HL-60/S4 treated with phorbol 12-myristate 13-acetate at 8.2 ng/mL for 4 days and 3 days (cell line): ENCODE measurements around the gene SFXN1.

ENCODE experiments used
- in situ Hi-C: fragments of 300-500 bp; cut with MboI; formaldehyde crosslinking; loops from 2 replicates; pipeline ENCODE4 v1.15.0; 2022; ENCODE audit warnings: low sequenced_read_pairs

SFXN1 gene

DNA sequence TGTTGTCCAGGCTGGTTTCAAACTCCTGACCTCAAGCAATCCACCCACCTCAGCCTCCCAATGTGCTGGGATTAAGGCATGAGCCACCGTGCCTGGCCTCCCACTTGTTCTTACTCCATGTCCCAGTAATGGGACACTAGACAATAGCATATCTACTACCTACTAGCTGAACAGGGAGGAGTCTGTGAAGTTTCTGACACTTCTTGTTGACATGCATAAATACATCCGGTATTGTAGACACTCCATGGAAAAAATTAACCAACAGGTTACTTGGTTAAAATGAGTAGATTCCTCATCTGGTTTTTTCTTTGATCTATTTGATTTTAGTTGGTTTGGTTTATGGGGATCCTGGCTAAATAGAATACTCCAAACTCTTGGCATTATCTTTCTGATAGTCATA lies 88.3 kb downstream of the SFXN1 start:
- in situ Hi-C loops: no loop called here

DNA sequence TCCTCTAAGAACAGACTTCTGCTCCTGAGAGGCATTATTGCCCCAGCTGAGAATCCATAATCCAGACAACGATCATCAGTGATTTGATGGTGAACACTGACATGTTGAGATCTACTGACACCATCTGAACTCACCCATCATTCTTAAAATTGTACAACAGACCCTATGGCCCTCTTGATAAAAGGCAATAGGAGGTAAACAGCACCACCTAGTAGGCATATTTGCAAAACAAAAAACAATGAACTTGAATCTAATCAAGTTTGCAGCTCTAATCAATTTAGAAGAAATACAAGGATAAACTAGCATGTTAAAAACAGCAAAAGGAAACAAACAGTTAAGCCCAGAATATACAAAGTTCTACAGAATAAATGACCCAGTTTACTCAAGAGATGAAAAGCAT lies 89.6 kb downstream of the SFXN1 start:
- in situ Hi-C loops: no loop called here

DNA sequence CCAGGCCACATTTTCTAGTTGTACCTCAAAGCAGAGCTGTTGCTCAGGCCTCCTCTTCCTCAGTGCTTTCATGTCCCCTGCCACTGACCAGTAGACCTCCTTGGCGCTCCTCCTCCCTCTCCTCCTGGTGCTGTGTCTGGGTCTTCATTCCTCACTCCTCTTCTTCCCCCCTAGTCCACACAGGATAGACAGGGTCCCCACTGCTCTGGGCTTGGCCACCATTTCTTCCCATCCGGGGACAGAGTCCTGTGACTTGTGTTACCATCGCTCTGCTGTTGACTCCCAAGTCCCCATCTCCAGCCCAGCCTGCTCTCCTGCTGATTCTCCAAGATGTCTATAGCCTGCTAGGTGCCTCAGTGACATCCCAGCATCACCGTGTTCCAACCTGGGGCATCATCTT lies 91.3 kb downstream of the SFXN1 start:
- in situ Hi-C loops: no loop called here

DNA sequence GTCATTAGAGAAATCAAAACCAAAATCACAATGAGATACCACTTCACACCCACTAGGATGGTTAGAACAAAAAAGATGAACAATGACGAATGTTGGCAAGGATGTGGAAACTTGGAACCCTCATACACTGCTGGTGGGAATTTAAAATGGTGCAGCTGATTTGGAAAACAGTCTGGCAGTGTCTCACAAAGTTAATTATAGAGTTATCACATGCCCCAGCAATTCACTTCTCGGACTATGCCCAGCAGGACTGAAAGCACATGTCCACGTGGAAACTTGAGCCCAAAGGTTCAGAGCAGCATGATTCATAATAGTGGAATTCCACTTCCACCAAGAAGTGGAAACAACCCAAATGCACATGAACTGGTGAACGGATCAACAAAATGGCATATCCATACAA lies 94.5 kb downstream of the SFXN1 start:
- in situ Hi-C loops: no loop called here

DNA sequence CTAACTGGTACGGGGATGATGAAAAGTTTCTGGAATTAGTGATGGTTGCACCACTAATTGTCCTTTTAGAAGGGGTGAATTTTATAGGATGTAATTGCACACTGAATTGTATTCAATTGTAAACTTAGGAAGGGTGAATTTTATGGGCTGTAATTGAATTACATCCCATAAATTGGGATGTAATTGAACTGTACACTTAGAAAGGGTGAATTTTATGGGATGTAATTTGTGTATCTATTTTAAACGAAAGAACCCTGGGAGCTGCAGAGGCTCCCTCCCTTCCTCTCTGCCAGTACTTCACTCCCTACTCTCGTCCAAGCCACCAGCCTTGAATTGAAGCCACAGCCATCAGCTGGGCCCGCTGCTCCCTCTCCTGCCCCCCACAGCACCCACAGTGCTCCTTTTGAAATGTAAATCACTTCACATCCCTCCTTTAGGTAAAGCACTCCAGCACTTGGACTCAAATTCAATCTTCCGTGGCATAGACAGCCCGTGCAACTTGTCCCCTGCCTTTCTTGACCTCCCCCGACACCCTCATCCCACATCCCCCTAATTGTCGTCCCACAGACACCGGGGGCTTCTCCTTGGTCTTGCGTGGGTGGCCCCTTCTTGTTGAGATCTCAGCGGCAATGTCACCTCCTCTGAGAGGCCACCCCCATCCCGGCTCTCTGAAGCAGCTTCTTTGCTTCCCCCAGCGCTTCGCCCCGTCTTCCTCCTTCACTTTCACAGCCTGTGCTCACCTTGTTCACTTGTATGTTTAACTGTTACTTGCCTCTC lies 95.3 kb downstream of the SFXN1 start:
- in situ Hi-C loops: no loop called here

DNA sequence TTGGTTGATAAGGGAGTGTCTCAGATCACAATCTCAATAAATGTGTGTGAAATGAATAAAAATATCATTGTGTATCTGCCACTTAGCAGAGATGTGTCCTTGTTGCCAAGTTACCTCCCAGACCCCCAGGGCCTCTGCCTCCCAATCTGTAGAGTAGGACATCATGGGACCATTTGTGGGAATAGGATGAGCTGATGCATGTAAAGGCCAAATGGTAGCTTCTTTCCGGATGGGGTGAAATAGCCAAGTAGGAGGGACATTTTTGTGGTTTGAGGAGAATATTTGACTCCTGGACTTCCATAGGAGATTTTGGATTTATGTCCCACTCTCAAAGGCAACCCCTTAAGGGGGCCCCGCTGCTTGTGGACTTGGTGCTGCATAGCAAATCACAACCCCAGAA lies 96.9 kb downstream of the SFXN1 start:
- in situ Hi-C loops: no loop called here

DNA sequence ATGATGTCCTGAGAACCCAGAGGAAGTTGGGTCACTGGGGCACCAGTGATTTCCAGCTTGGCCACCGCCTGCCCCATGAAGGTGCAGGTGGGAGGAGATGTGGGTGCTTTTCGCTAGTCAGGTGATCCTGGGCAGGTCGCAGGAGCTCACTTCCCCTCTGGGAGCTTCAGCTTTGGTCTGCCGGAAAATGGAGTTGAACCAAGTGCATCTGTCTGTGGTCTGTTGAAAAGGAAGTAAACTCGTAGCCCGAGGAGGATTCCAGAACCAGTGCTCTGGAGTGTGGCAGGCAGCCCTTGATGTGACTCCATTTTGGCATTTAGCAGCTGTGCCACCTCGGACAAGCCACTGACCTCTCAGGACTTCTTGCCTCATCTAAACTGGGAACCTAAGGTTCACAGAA lies 97.7 kb downstream of the SFXN1 start:
- in situ Hi-C loops: no loop called here

DNA sequence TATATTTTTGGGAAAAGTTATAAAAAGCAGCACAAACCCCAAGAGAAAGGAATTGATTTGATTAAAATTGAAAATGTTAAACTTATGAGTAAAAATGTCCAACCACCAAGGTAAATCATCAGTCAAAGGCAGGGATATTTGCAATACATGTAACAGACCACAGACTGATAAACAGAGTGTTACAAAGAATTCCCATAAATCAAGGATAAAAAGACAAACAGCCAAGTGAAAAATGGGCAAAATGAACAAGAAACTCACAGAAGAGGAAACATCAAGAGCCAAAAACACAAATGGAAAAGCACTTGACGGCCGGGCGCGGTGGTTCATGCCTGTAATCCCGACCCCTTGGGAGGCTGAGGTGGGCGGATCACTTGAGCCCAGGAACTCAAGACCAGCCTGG lies 98.2 kb downstream of the SFXN1 start:
- in situ Hi-C loops: no loop called here
